ENCODE measurements around the gene CD9.

DNA sequence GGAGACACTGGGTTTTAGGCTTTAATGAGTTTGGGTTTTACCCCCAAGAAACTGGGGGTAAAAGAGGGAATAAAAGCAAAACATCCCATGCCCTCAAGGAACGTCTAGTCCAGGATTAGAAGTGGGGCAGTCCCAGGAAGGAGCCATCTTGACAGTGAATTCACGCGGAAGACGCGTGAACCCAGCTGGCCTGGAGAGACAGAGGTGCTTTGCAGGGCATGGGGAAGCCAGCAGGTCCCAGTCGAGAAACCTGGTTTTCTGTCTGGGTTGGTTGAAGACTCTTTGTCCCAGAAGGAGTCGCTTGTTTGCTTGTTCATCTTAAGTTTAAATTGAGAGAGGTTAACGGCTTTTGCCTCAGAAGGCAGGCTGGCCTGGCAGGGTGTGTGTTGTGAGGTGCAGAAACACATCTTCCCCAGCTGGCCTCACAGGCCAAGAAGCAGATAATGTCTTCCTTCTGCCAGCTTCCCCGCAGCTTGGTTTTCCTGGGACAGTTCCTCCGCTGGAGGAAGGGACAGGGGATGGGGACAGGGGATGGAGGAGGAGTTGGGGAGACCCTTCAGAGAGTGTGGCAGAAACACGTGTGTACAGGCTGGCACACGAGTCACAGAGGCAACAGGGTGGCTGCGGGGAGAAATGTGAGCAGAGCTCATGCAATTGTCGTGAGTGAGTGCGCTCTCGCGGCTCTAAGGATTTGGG lies 18.5 kb upstream of the CD9 start:
- TF ChIP-seq, protein P1, sequence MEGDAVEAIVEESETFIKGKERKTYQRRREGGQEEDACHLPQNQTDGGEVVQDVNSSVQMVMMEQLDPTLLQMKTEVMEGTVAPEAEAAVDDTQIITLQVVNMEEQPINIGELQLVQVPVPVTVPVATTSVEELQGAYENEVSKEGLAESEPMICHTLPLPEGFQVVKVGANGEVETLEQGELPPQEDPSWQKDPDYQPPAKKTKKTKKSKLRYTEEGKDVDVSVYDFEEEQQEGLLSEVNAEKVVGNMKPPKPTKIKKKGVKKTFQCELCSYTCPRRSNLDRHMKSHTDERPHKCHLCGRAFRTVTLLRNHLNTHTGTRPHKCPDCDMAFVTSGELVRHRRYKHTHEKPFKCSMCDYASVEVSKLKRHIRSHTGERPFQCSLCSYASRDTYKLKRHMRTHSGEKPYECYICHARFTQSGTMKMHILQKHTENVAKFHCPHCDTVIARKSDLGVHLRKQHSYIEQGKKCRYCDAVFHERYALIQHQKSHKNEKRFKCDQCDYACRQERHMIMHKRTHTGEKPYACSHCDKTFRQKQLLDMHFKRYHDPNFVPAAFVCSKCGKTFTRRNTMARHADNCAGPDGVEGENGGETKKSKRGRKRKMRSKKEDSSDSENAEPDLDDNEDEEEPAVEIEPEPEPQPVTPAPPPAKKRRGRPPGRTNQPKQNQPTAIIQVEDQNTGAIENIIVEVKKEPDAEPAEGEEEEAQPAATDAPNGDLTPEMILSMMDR (conservative IDR thresholded peaks at IDR 0.05), result no peak
- TF ChIP-seq ZFX (IDR thresholded peaks at IDR 0.05), result no peak
